Neutrophil (primary cell): Measurements from ENCODE around the gene ARHGEF11.

ENCODE experiments used
- H3K27ac ChIP-seq: fragments of 200-600 bp; sonication (generic); 2 replicates; pipeline ENCODE4 v1.5.1; 2016; ENCODE audit warnings: mild to moderate bottlenecking, moderate library complexity
- H3K27me3 ChIP-seq: fragments of 200-600 bp; sonication (generic); 2 replicates; pipeline ENCODE4 v1.6.0; 2016; ENCODE audit warnings: mild to moderate bottlenecking
- H3K36me3 ChIP-seq: fragments of 200-600 bp; sonication (generic); 2 replicates; pipeline ENCODE4 v1.5.1; 2017
- H3K4me1 ChIP-seq, 2 experiments: fragments of 200-600 bp in 1 of 2; sonication (generic) in 1 of 2; 1 replicate in 1 of 2; 2 replicates in 1 of 2; pipeline versions ENCODE4 v1.5.1 to v1.6.1; 2013 to 2016; ENCODE audit warnings: low read depth in 1 of 2, low read length in 1 of 2, mild to moderate bottlenecking in 1 of 2, moderate library complexity in 1 of 2; ENCODE audit not compliant: control insufficient read depth in 1 of 2, insufficient read depth in 1 of 2
- H3K4me3 ChIP-seq, 2 experiments: fragments of 200-600 bp in 1 of 2; sonication (generic) in 1 of 2; 1 replicate in 1 of 2; 2 replicates in 1 of 2; pipeline ENCODE4 v1.5.1; 2013 to 2016; ENCODE audit warnings: low read depth in 1 of 2, low read length in 1 of 2, mild to moderate bottlenecking in 1 of 2, moderate library complexity in 1 of 2
- H3K9me3 ChIP-seq: fragments of 200-600 bp; sonication (generic); 2 replicates; pipeline ENCODE4 v1.5.1; 2016
- CTCF ChIP-seq: fragments of 200-600 bp; sonication (generic); IDR thresholded peaks from 2 replicates; pipeline ENCODE4 v1.5.1; 2016; ENCODE audit warnings: antibody characterized with exemption

ARHGEF11 gene

GRCh38 chr1:157086299-157086698 is 40.8 kb upstream of the ARHGEF11 start:
- Histone ChIP-seq H3K4me1 (no peaks in the 10 kb centered on the region), H3K36me3 (no peaks in the 10 kb centered on the region), H3K27ac (no peak overlapping the region), H3K9me3 (no peaks in the 10 kb centered on the region), H3K27me3 (no peaks in the 10 kb centered on the region), H3K4me3 (no peak overlapping the region)
- no peak for TF ChIP-seq CTCF

- no peaks in the 10 kb centered on the region for H3K36me3 ChIP-seq
- no peak for TF ChIP-seq CTCF
- H3K27ac ChIP-seq, result no peak overlapping the region
- H3K9me3 ChIP-seq, result no peaks in the 10 kb centered on the region
- H3K27me3 ChIP-seq, result no peaks in the 10 kb centered on the region
- no peaks in the 10 kb centered on the region for H3K4me1 ChIP-seq
- no peak overlapping the region for H3K4me3 ChIP-seq
Observed at GRCh38 chr1:157085421-157085820, 39.9 kb upstream of the ARHGEF11 start.

GRCh38 chr1:157084720-157085119 is 39.2 kb upstream of the ARHGEF11 start:
- Histone ChIP-seq H3K27me3 (no peaks in the 10 kb centered on the region), H3K27ac (no peak overlapping the region), H3K9me3 (no peaks in the 10 kb centered on the region), H3K4me1 (no peaks in the 10 kb centered on the region), H3K4me3 (no peak overlapping the region), H3K36me3 (no peaks in the 10 kb centered on the region)
- no peak for TF ChIP-seq CTCF

- H3K9me3 ChIP-seq, result no peaks in the 10 kb centered on the region
- H3K36me3 ChIP-seq, result no peaks in the 10 kb centered on the region
- H3K4me1 ChIP-seq, result no peaks in the 10 kb centered on the region
- no peak for TF ChIP-seq CTCF
- peaks cover 14% of the 10 kb centered on the region for H3K27me3 ChIP-seq
- no peak overlapping the region for H3K27ac ChIP-seq
- H3K4me3 ChIP-seq, result no peak overlapping the region
Observed at GRCh38 chr1:157081707-157082106, 36.2 kb upstream of the ARHGEF11 start.

GRCh38 chr1:157080714-157081113 is 35.2 kb upstream of the ARHGEF11 start:
- peaks cover 21% of the 10 kb centered on the region for H3K27me3 ChIP-seq
- no peaks in the 10 kb centered on the region for H3K4me1 ChIP-seq
- no peak overlapping the region for H3K27ac ChIP-seq
- TF ChIP-seq CTCF, result no peak
- no peaks in the 10 kb centered on the region for H3K36me3 ChIP-seq
- no peaks in the 10 kb centered on the region for H3K9me3 ChIP-seq
- H3K4me3 ChIP-seq, result no peak overlapping the region

GRCh38 chr1:157077394-157077793 is 31.9 kb upstream of the ARHGEF11 start:
- H3K9me3 ChIP-seq, result no peaks in the 10 kb centered on the region
- H3K27me3 ChIP-seq, result peaks cover 44% of the 10 kb centered on the region
- H3K36me3 ChIP-seq, result no peaks in the 10 kb centered on the region
- no peak overlapping the region for H3K27ac ChIP-seq
- H3K4me1 ChIP-seq, result no peaks in the 10 kb centered on the region
- TF ChIP-seq CTCF, result no peak
- H3K4me3 ChIP-seq, result no peak overlapping the region
